ENCODE data around the gene GUCA2B.
A peak's percentile ranks its signal among the peaks of the same experiment; 100 is the strongest.

The GUCA2B gene

DNA sequence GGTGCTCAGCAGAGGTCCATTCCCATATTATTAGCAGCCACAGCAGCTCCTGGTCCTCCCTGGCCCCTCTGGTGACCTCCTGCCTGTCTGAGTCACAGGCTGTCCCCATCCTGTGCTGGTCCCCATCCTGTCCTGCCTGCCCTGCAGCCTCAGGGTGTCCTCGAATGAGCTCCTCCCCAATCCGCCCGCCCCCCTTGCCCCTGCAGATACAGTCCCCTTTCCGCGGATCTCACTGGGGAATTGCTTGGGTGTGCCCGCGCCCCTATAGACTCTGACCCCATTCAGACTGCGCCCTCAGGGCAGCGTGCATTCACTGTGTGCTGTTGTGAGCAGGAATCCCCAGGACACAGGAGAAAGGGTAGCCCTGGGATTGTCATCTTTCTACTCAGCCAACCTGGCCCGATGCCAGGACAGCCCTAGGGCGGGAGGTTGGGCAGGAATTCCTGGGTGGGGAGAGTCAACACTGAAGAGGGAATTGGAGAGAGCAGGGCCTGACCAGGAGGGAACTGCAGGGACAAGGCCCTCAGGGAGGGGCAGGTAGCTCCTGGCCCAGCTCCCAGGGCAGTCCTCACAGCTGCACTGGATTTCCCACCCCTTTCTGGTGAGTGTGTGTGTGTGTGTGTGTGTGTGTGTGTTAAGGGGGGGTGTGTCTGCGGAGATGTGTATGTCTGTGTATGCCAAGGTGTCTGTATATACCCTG lies 12.5 kb downstream of the GUCA2B start:
- FAIRE-seq (no peak), DNase-seq (ENCODE audit: low spot score) (peak; percentile 96)

DNA sequence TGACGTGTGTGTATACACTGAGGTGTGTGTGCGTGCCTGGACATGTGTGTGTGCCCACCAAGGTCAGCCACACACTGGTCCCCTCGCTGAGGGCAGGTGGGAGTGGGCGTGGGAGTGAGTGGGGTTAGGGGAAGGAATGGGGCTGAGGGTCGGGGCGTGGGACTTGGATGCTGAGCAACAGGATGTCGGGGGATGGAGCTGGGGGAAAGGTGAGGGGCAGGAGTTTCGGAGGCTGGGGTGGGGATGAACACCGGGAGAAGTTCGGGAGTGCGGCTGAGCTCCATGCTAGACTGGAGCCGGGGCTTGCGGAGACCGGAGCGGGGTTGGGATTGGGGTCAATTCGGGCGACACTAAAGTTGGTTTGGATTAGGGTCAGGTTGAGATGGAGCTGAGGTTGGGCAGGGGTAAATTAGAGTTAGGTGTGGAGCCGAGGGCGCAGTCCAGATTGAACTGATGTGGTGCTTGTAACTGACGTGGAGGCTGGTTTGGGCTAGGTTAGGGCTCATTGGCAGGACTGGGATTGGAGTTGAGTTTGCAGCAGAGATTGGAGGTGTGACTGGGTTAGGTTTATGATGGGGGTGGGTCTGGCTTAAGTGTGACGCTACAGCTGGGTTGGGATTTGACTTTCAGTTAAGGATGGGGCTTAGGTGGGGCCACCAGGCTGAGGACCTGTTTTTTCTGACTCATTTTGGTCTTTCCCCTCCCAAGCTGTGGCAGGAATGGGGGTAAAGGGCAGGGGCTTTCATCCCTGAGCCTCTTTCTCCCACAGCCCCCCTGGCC lies 14.6 kb downstream of the GUCA2B start:
- no peak for DNase-seq (ENCODE audit: low spot score)
- FAIRE-seq = no peak

DNA sequence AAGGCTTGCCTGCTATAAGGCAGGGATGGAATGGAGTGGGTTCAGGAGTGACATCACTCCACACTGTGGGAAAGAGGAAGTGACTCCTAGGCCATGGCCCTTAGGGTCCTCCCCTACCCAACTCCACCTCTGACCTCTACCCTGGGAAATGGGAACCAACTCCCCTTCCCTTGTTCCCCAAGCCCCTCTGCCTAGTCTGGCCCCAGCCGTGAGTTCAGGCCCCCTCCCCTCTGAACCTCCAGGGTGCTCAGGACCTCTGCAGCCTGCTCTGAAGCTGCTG lies 15.1 kb downstream of the GUCA2B start:
- FAIRE-seq (no peak), DNase-seq (ENCODE audit: low spot score) (no peak)

DNA sequence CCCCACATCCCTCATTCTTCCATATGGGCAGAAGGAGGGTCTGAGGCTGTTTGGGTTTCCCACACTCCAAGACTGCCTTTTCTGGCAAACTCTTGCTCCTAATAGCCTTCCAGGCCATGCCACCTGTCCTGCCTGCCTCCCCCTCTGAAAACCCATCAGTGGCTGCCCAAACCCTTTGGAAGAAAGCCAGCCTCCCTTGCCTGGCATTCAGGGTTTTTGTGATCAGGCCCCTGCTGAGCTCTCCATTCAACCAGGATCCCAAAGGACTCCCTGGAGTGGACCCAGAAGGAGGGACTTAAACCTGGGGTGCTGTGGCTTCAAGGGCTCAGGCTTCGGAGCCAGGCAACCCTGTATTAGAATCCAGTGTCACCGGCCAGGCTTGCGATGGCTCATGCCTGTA lies 15.6 kb downstream of the GUCA2B start:
- DNase-seq (ENCODE audit: low spot score) = no peak
- no peak for FAIRE-seq

DNA sequence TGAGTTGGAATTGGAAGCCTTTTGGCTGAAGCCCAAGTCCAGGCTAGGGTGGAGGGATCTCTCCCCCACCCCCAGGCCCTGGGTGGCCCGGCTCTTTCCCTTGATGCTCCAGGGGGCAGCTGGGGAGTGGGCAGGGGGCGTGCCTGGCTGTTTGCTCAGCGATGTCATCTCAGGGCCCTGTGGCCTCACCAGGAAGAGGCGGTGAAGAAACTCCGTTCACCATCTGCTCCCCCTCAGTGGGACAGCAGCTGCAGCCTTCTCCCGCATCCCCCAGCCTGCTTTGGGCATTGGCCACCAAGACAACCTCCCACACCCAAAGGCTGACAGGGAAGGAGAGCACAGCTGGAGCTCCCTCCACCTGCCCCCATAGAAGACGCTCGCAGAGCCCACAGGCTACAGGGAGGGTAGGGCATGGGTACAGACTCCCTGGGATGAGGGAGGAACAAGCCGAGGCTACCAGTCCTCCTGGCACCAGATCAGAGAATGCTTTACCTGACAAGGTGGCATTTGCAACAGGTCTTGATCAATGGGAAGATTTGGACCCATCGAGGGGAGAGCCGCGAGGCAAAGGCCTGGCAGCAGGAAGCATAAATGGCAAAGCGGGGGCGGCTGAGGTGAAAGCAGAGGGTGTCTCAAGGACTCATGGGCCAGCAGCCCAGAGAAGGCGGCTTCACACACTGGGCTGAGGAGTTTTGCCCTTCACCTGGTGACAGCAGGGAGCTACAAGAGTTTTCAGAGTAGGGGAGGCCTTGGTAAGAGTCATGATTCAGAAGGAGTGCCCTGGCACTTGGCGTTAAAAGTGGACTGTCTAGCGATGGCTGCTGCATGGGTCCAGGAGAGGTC lies 17.8 kb downstream of the GUCA2B start:
- no peak for FAIRE-seq
- DNase-seq (ENCODE audit: low spot score) = no peak

DNA sequence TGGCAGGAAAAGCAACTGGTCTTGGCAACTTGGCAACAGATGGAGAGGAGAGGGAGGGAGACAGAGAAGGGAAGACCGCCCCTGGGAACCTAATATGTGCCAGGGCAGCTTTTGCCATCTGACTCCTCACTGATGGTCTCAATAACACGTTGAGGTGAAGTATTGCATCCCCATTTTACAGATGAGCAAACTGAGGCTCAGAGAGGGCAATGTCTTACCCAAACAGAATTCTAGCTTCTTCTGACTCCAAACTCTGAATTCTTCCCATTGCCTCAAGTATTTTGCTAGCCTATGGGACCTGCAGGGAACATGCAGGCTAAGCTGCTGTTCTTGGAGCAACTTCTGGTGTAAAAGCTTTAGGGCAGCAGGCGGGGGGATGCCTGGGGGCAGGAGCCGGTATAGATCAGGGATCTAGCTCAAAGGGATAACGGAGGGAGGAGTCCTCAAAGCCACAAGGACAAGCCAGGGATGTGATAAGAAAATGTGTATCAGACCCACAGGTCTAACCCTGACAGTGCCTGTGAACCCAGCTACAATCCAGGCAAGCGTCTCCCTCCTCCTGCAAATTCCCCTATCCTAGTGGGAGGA lies 18.6 kb downstream of the GUCA2B start:
- DNase-seq (ENCODE audit: low spot score) (no peak), FAIRE-seq (no peak)

DNA sequence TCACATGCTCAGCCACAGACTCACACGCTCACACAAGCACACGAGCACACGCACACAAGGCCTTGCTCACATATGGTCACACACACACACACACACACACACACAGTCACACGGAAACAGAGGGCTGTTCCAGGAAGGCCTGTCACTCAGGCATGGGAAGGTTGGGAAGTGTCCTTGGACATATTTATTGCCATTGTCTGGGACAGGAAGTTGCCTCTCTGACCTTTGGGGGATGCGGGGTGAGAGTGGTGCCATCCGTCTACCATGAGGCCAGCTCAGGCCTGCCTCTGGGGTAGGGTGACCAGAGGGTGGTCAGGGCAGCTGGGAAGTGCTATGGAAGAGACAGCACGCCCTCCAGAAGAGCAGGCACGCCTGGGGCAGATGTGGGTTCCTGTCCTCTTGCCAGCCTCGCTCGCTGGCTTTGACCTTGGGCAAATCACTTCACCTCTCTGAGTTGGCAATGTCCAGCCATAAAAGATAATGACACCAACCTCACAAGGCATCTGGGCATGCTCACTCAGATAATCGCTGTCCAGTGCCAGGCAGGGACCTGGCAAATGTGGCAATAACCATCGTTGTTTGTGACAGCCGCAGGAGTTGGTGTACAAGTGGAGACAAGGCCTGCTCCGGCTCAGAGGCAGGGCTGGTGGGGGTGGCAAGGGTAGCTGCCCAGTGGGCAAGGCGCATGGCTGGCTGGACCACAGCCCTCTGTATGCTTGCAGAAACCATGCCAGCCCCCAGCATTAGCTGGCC lies 19.3 kb downstream of the GUCA2B start:
- peak; percentile 85 for FAIRE-seq
- no peak for DNase-seq (ENCODE audit: low spot score)

DNA sequence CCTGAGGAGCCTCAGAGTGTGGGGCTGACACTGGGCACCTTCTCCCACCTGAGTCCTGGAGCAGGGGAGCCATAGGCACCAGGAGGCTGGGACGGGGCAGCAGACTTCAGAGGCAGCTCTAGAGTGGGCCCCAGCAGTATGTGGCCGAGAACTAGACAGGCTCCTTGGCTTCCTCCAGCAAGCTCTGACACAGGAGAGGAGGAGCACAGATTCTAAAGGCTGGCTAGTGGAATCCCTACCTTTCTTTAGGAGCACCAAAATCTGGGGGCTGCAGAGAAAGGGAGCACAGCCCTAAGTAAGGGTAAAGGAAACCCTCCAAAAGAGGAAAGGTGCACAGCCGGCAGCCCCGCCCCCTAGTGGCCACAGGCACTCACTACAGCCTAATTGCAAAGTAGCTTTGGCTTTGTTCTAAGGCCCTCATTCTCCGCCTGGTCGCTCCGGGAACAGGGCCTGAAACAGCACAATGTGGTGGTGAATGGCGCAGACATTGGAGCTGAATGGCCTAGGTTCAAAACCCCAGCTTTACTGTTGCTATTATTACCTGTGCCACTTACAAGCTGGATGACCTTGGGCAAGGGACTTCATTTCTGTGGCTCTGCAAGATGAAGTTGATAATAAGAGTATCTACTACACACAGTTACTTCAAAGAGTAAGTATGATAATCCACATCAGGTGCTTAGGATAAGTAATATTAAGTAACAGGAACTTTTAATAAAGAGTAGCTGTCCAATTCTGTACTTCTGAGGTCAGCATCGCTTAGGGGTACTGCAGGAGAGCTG lies 20.1 kb downstream of the GUCA2B start:
- FAIRE-seq = peak; percentile 85
- peak; percentile 83 for DNase-seq (ENCODE audit: low spot score)

DNA sequence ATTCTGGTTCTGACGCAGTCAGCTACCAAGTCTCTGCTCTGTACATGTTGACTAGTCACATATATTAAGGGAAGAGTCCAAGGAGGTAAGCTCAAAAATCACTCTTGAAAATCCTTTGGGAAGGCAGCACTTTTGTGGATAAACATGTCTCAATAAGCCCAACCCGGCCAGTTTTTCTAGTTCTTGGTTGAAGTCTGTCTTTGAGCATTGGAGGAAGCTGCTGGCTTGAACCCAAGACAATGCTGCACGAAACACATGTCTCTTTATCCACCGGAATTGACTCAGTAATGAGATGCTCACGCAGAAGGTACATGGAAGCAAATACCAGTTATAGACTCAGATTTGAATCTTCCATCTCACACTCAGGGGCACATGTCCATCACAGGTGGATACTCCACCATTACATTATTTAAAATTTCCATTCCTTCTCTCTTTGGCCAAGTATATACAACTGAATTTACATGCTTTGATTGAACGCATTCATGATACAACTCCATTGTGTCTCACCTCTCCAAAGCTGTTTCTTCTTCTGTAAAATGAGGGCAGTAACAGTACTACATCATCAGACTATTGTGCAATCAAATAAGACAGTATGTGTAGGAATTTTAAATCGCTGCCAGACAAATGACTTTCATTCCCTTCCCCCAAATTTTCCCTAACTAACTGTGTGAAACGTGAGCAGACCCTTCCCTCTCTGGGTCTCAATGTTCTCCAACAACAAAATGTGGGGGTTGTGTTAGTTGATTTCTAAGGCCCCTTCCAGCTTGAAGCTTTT lies 20.9 kb downstream of the GUCA2B start:
- DNase-seq (ENCODE audit: low spot score) (no peak), FAIRE-seq (peak; percentile 84)

DNA sequence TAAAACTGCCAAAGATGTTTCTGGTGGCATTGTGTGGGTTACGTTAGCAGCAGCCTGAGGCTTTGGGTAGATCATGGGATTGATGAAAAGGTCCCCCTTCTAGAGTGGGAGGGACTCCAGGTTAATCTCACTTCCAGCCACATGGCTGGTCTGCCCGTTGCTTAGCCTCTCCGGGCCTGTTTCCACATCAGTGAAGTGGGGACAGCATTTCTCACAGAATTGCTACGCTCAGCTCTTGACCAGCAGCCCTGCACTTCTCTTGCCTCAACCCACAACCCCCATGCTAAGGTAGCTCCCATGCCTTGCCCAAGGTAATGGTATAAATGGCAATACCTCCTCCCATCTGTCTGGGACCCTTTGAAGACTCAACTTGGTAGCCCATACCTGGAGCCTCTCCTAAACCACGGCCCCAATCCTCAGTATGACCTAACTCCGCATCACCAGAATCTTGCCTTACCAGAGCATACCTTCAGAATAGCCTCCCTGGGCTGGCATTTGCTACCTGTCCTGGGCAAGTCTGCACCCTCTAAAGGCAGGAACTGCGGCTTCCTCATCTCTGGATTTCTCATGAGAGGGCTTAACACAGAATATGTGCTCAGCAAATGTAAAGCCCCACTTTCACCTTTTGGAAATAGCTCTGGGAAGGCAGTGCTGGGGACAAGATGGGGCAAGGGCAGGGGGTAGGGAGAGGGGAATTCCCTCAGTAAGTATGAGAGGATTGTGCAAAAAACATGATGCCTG lies 22.3 kb downstream of the GUCA2B start:
- DNase-seq (ENCODE audit: low spot score) (no peak), FAIRE-seq (peak; percentile 5)

DNA sequence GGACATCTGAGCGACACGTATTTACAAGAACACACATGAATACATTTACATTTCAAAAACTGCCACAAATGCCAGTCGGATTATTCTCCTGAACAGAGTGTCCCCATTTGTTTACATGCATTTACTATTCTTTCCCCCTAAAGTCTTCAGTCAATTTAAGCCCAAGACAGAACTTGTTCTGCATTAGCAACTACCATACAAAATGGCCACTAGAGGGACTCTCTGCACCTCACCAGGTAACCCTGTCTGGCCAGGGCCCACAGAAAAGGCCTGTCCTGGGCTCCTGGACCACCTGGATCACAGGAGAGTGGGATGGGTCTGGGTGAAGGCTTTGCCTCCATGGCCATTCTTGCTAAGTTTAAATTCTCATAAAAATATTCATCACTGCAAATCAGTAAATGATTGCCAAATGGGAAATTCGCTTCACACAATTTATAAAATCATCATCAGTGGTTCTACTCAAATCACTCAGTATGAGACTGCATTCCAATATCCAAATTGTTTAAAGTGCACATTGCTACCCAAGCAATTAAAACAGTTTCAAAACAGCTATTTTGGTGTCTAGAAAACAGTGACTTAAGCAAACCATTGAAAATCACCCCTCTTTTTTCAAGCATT lies 23.8 kb downstream of the GUCA2B start:
- FAIRE-seq (no peak), DNase-seq (ENCODE audit: low spot score) (peak; percentile 68)

DNA sequence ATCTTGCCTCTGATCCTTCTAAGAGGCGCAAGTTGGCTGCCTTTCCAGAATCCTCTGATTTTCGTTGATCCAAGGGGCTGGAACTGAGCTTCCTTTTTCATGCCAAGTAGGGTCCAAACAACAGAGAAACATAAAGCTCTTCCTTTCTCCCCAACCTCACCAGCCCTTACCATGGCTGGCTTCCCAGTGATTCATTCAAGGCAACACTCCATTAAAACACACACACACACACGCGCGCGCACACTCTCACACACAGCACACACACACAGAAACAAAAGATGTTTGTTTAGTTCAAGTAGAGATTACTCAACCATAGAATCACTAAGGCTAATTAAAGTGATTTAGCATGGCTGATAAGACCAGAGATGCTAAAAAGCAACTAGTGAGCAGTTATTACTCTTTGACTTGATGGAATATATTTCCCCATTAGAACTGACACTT lies 24.4 kb downstream of the GUCA2B start:
- DNase-seq (ENCODE audit: low spot score) = no peak
- no peak for FAIRE-seq

DNA sequence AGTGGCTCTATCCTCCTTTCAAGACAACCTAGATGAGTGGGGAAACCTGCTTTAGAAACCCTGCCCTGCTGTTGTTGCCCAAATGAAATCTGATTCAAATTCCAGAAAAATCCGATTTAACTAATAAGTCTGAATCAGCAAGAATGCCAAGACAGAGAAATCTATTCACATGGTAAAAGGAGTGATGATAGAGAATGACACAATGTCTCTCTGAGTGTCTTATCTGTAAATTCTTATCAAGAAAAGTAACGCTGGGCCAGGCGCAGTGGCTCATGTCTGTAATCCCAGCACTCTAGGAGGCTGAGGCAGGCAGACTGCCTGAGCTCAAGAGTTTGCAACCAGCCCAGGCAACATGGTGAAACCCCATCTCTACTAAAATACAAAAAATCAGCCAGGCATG lies 25.0 kb downstream of the GUCA2B start:
- FAIRE-seq (no peak), DNase-seq (ENCODE audit: low spot score) (no peak)

DNA sequence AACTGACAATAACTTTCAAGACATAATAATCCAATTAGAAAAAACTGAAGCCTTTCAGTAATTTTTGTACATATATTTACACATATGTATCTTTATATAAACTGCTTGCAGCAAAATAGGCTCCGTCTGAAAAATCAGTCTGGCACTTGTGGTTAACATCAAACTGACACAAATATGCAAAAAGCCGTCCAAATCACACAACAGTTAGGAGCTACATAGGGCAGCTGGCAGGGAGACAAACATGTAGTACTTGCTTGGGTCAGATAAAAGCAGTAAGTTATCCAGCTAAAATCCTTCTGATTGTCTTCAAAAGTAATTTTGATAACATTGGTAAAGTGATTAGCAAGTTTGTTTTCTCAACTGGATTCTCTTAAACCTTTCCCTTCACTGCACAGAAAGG lies 26.1 kb downstream of the GUCA2B start:
- no peak for DNase-seq (ENCODE audit: low spot score)

DNA sequence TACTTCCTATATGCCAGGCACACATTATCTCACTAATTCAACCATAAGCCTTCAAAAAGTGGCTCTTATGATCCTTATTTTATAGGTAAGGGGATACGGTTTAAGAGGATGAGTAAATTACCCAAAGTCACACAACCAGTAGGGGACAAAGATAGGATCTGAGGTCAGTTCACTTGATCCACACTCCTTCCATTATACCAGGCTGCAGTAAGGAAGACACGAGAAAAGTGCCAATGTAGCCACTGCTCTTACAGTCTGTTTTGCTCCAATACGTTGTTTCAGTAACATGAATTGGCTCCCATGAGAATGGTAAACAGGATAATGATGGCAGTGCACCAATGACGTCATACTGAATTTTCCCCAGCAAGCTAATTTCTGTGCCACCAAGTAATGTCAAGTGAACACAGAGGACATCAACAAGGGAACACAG lies 26.7 kb downstream of the GUCA2B start:
- FAIRE-seq (no peak), DNase-seq (ENCODE audit: low spot score) (no peak)

More for the DNA sequence above, 26.1 kb downstream of the GUCA2B start:
- FAIRE-seq = no peak

DNA sequence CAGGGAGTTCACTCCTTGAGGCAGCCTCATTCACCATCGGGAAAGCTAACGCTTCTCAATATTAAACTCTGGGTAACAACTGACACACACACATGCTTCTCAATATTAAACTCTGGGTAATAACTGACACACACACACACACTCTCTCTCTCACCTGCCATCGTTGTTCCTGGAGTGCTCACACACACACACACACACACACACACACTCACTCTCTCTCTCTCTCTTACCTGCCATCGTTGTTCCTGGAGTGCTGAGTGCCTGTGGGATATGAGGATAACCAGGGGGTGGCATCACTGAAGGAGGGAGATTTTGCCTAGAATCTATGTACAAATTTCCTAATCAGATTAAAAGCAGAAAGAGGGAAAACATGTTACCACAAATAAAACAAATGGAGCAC lies 28.5 kb downstream of the GUCA2B start:
- DNase-seq (ENCODE audit: low spot score) (no peak), FAIRE-seq (no peak)

DNA sequence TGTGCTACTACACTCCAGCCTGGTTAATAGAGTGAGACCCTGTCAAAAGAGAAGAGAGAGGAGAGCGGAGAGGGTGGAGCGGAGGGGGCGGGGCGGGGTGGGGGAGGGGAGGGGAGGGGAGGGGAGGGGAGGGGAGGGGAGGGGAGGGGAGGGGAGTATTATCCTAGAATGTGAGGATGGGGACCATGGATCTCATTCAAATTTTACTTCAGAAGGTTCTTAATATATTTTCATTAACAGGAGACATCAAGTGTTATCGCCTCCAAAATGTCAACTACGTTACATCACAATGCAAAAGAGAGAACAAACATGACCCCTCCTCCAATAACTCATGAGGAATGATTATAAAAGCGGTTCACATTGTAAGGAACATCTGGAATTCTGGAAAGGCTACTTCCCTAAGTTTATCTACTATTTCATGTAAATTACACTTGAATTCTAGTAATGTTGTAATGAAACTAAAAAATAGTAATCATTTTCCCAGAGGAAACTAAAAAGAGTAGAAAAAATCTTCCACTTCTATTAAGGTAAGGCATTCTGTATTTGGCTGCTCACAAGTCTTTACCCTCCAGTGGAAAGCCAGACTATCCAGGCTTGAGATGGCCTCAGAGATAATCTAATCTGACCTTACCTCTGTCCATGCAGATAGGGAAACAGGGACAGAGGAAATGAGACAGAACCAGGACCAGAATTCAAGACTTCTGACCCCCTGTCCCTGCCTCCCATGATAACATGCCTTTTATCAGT lies 30.2 kb downstream of the GUCA2B start:
- no peak for FAIRE-seq

DNA sequence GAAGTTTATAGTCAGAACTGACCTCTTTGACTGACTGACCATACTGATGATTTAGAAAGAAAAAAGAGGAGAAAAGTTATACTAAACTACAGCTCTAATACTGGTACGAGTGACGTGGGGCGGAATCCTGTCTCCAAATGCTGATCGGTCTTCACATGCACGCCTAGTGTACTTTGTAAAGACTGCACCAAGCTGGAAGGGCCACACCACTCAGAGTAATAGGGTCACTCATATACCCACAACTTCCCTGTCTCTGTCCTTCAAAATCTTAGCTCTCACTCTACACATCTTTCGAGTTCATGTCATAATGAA lies 30.7 kb downstream of the GUCA2B start:
- FAIRE-seq = no peak

More for the DNA sequence above, 30.2 kb downstream of the GUCA2B start:
- no peak for DNase-seq (ENCODE audit: low spot score)

More for the DNA sequence above, 30.7 kb downstream of the GUCA2B start:
- DNase-seq (ENCODE audit: low spot score) = no peak
